HG02870 (cell line): ENCODE results near the gene SLC12A7.
"Not testable (repeated sequence)": the region's sequence is repeated elsewhere in the genome, so short reads cannot be mapped to it uniquely, and the experiment has no call there.

ENCODE experiments used
- ATAC-seq: cut with Tn5 transposase; IDR thresholded peaks from one replicate; pipeline ENCODE4 v1.9.1; 2021; ENCODE audit warnings: mild to moderate bottlenecking, moderate library complexity; ENCODE audit not compliant: unreplicated experiment

Gene SLC12A7

GRCh38 chr5:1027631-1028441 lies 84.0 kb downstream of the SLC12A7 start:
- ATAC-seq, result no peak

GRCh38 chr5:1026700-1027621 lies 84.9 kb downstream of the SLC12A7 start:
- no peak for ATAC-seq

- not testable (repeated sequence) for ATAC-seq
Measured at GRCh38 chr5:1021969-1022336, 89.9 kb downstream of the SLC12A7 start.

- no peak for ATAC-seq
Measured at GRCh38 chr5:1021136-1021968, 90.5 kb downstream of the SLC12A7 start.

- ATAC-seq, result no peak
Measured at GRCh38 chr5:1020452-1020961, 91.4 kb downstream of the SLC12A7 start.

GRCh38 chr5:1019001-1019905 lies 92.6 kb downstream of the SLC12A7 start:
- no peak for ATAC-seq

GRCh38 chr5:1018596-1018995 lies 93.3 kb downstream of the SLC12A7 start:
- no peak for ATAC-seq

- ATAC-seq, result no peak
Measured at GRCh38 chr5:1017691-1018455, 94.0 kb downstream of the SLC12A7 start.

GRCh38 chr5:1017056-1017455 lies 94.8 kb downstream of the SLC12A7 start:
- ATAC-seq, result no peak

- no peak for ATAC-seq
Measured at GRCh38 chr5:1016476-1016875, 95.4 kb downstream of the SLC12A7 start.

GRCh38 chr5:1016036-1016435 lies 95.8 kb downstream of the SLC12A7 start:
- no peak for ATAC-seq

- ATAC-seq, result no peak
Measured at GRCh38 chr5:1015507-1015906, 96.4 kb downstream of the SLC12A7 start.

GRCh38 chr5:1014781-1015221 lies 97.1 kb downstream of the SLC12A7 start:
- ATAC-seq, result no peak

- no peak for ATAC-seq
Measured at GRCh38 chr5:1014346-1014745, 97.5 kb downstream of the SLC12A7 start.

GRCh38 chr5:1013948-1014301 lies 97.9 kb downstream of the SLC12A7 start:
- ATAC-seq, result no peak

GRCh38 chr5:1013238-1013947 lies 98.5 kb downstream of the SLC12A7 start:
- ATAC-seq, result no peak

GRCh38 chr5:1012900-1013237 lies 99.0 kb downstream of the SLC12A7 start:
- ATAC-seq, result no peak

GRCh38 chr5:1012313-1012841 lies 99.5 kb downstream of the SLC12A7 start:
- no peak for ATAC-seq
